ENCODE data around the gene BAZ1B. TPM values are rescaled to one million over a fixed set of nuclear protein-coding genes. Genes with fewer than 3 reads are reported as not detected.

Gene BAZ1B
- total and polyA plus RNA-seq, 4 donors: 8.6 to 31.3 (median 21.5) TPM

GRCh38 chr7:73515178-73515577 lies 6.9 kb downstream of the BAZ1B start:
- H3K9ac ChIP-seq (ENCODE audit: low read depth in 1 of 2, low read length in 2 of 2): no peak overlapping the region
- 94% methylated on average over 3 of the region's 3 CpGs for WGBS
- no peak for DNase-seq (ENCODE audit: low spot score)
- peaks cover 3 to 24% (median 11%) of the 10 kb centered on the region in 4 donors for H3K4me1 ChIP-seq (ENCODE audit: control insufficient read depth in 4 of 4, insufficient read depth in 4 of 4, low read length in 3 of 4)
- no peaks in the 10 kb centered on the region for H3K9me3 ChIP-seq (ENCODE audit: control insufficient read depth in 4 of 4, low read length in 3 of 4)
- TF ChIP-seq MAX (IDR thresholded peaks at IDR 0.05): no peak
- no peak for TF ChIP-seq SP1 (IDR thresholded peaks at IDR 0.05)
- TF ChIP-seq HNF4A (conservative IDR thresholded peaks at IDR 0.05): no peak
- no peak for TF ChIP-seq EGR1 (IDR thresholded peaks at IDR 0.05; ENCODE audit: low read depth in 2 of 2)
- no peak for TF ChIP-seq NR2F2 (IDR thresholded peaks at IDR 0.05)
- TF ChIP-seq, protein P1, sequence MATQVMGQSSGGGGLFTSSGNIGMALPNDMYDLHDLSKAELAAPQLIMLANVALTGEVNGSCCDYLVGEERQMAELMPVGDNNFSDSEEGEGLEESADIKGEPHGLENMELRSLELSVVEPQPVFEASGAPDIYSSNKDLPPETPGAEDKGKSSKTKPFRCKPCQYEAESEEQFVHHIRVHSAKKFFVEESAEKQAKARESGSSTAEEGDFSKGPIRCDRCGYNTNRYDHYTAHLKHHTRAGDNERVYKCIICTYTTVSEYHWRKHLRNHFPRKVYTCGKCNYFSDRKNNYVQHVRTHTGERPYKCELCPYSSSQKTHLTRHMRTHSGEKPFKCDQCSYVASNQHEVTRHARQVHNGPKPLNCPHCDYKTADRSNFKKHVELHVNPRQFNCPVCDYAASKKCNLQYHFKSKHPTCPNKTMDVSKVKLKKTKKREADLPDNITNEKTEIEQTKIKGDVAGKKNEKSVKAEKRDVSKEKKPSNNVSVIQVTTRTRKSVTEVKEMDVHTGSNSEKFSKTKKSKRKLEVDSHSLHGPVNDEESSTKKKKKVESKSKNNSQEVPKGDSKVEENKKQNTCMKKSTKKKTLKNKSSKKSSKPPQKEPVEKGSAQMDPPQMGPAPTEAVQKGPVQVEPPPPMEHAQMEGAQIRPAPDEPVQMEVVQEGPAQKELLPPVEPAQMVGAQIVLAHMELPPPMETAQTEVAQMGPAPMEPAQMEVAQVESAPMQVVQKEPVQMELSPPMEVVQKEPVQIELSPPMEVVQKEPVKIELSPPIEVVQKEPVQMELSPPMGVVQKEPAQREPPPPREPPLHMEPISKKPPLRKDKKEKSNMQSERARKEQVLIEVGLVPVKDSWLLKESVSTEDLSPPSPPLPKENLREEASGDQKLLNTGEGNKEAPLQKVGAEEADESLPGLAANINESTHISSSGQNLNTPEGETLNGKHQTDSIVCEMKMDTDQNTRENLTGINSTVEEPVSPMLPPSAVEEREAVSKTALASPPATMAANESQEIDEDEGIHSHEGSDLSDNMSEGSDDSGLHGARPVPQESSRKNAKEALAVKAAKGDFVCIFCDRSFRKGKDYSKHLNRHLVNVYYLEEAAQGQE (IDR thresholded peaks at IDR 0.05): no peak
- TF ChIP-seq GABPA (IDR thresholded peaks at IDR 0.05 in 1 of 2, conservative IDR thresholded peaks at IDR 0.05 in 1 of 2): no peak
- no peak for TF ChIP-seq YY1 (IDR thresholded peaks at IDR 0.05)
- no peak for TF ChIP-seq RXRA (IDR thresholded peaks at IDR 0.05)
- TF ChIP-seq TAF1 (conservative IDR thresholded peaks at IDR 0.05): no peak
- TF ChIP-seq ATF3 (IDR thresholded peaks at IDR 0.05): no peak
- no peak for TF ChIP-seq HNF4G (IDR thresholded peaks at IDR 0.05)
- no peak for TF ChIP-seq JUND (IDR thresholded peaks at IDR 0.05)
- TF ChIP-seq, protein P2, sequence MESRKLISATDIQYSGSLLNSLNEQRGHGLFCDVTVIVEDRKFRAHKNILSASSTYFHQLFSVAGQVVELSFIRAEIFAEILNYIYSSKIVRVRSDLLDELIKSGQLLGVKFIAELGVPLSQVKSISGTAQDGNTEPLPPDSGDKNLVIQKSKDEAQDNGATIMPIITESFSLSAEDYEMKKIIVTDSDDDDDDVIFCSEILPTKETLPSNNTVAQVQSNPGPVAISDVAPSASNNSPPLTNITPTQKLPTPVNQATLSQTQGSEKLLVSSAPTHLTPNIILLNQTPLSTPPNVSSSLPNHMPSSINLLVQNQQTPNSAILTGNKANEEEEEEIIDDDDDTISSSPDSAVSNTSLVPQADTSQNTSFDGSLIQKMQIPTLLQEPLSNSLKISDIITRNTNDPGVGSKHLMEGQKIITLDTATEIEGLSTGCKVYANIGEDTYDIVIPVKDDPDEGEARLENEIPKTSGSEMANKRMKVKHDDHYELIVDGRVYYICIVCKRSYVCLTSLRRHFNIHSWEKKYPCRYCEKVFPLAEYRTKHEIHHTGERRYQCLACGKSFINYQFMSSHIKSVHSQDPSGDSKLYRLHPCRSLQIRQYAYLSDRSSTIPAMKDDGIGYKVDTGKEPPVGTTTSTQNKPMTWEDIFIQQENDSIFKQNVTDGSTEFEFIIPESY (IDR thresholded peaks at IDR 0.05): no peak
- no peak for TF ChIP-seq FOXA1 (IDR thresholded peaks at IDR 0.05)
- no peak for TF ChIP-seq FOXA2 (IDR thresholded peaks at IDR 0.05)
- TF ChIP-seq CTCF (IDR thresholded peaks at IDR 0.05; ENCODE audit: low read depth, low read length, missing input control): no peak
- TF ChIP-seq RAD21 (IDR thresholded peaks at IDR 0.05): no peak
- no peak overlapping the region for H3K27ac ChIP-seq (ENCODE audit: low read depth in 1 of 2, low read length in 2 of 2)
- H3K4me3 ChIP-seq (ENCODE audit: low read depth in 1 of 3, low read length in 3 of 3): no peak overlapping the region
- no peaks in the 10 kb centered on the region for H3K27me3 ChIP-seq (ENCODE audit: control insufficient read depth in 4 of 4, insufficient read depth in 4 of 4, low read length in 3 of 4)
- peaks cover 5 to 23% (median 11%) of the 10 kb centered on the region in 4 donors for H3K36me3 ChIP-seq (ENCODE audit: control insufficient read depth in 4 of 4, insufficient read depth in 3 of 4, low read depth in 1 of 4, low read length in 3 of 4)

Data from liver (tissue), 9 donors.